MM.1S (cell line): ENCODE measurements around the gene SPOP.

ENCODE experiments used
- DNase-seq: peaks from one replicate; pipeline ENCODE4 v3.0.0-alpha.2; 2015
- H2AFZ ChIP-seq: fragments of 300-600 bp; sonication (generic); 2 replicates; pipeline ENCODE4 v1.6.0; 2016; ENCODE audit warnings: antibody characterized with exemption, low read length
- H3F3A ChIP-seq: fragments of 300-600 bp; sonication (generic); 2 replicates; pipeline ENCODE4 v1.6.1; 2016; ENCODE audit warnings: mild to moderate bottlenecking, antibody characterized with exemption, low read length, moderate library complexity, mixed read lengths; ENCODE audit not compliant: insufficient read depth
- H3K27ac ChIP-seq: fragments of 300-600 bp; sonication (generic); 2 replicates; pipeline ENCODE4 v1.5.1; 2016; ENCODE audit warnings: mild to moderate bottlenecking, low read length
- H3K27me3 ChIP-seq: fragments of 300-600 bp; sonication (generic); replicated peaks from 2 replicates; pipeline ENCODE4 v1.6.0; 2016; ENCODE audit warnings: low read length; ENCODE audit not compliant: insufficient read depth
- H3K36me3 ChIP-seq: fragments of 300-600 bp; sonication (generic); replicated peaks from 2 replicates; pipeline ENCODE4 v1.6.1; 2016; ENCODE audit warnings: mild to moderate bottlenecking, low read length, mixed read lengths; ENCODE audit not compliant: insufficient read depth
- H3K4me1 ChIP-seq: fragments of 300-600 bp; sonication (generic); 2 replicates; pipeline ENCODE4 v1.6.1; 2016; ENCODE audit warnings: low read length, mixed read lengths
- H3K4me2 ChIP-seq: fragments of 300-600 bp; sonication (generic); 2 replicates; pipeline ENCODE4 v1.6.0; 2016; ENCODE audit warnings: low read depth, low read length
- H3K4me3 ChIP-seq: fragments of 300-600 bp; sonication (generic); 2 replicates; pipeline ENCODE4 v1.5.1; 2016; ENCODE audit warnings: low read length, mixed read lengths
- H3K79me2 ChIP-seq: fragments of 300-600 bp; sonication (generic); 2 replicates; pipeline ENCODE4 v1.6.1; 2016; ENCODE audit warnings: mixed run types, low read length, mixed read lengths
- H3K9ac ChIP-seq: fragments of 300-600 bp; sonication (generic); 2 replicates; pipeline ENCODE4 v1.6.1; 2016; ENCODE audit warnings: low read length, mixed read lengths
- H3K9me2 ChIP-seq: fragments of 300-600 bp; sonication (generic); replicated peaks from 2 replicates; pipeline ENCODE4 v1.6.1; 2016; ENCODE audit warnings: mild to moderate bottlenecking, low read length, mixed read lengths; ENCODE audit not compliant: insufficient read depth
- H3K9me3 ChIP-seq: fragments of 300-600 bp; sonication (generic); replicated peaks from 2 replicates; pipeline ENCODE4 v1.6.1; 2016; ENCODE audit warnings: mild to moderate bottlenecking, low read length, mixed read lengths; ENCODE audit not compliant: insufficient read depth
- H4K20me1 ChIP-seq: fragments of 300-600 bp; sonication (generic); 2 replicates; pipeline ENCODE4 v1.6.1; 2016; ENCODE audit warnings: mild to moderate bottlenecking, low read length, moderate library complexity, mixed read lengths; ENCODE audit not compliant: insufficient read depth
- EZH2 ChIP-seq: fragments of 300-600 bp; sonication (generic); optimal IDR thresholded peaks from 2 replicates; pipeline ENCODE3; 2017; ENCODE audit warnings: low read depth, mild to moderate bottlenecking, antibody characterized with exemption, low read length, mixed read lengths
- EZH2phosphoT487 ChIP-seq: fragments of 300-600 bp; sonication (generic); IDR thresholded peaks from 2 replicates; pipeline ENCODE4 v1.6.1; 2018; ENCODE audit warnings: antibody characterized with exemption, low read length
- TF ChIP-seq, protein P1 (sequence below): fragments of 300-600 bp; sonication (generic); IDR thresholded peaks from 2 replicates; pipeline ENCODE4 v1.5.1; 2016; ENCODE audit warnings: antibody characterized with exemption, low read length, mixed read lengths

Gene SPOP

DNA sequence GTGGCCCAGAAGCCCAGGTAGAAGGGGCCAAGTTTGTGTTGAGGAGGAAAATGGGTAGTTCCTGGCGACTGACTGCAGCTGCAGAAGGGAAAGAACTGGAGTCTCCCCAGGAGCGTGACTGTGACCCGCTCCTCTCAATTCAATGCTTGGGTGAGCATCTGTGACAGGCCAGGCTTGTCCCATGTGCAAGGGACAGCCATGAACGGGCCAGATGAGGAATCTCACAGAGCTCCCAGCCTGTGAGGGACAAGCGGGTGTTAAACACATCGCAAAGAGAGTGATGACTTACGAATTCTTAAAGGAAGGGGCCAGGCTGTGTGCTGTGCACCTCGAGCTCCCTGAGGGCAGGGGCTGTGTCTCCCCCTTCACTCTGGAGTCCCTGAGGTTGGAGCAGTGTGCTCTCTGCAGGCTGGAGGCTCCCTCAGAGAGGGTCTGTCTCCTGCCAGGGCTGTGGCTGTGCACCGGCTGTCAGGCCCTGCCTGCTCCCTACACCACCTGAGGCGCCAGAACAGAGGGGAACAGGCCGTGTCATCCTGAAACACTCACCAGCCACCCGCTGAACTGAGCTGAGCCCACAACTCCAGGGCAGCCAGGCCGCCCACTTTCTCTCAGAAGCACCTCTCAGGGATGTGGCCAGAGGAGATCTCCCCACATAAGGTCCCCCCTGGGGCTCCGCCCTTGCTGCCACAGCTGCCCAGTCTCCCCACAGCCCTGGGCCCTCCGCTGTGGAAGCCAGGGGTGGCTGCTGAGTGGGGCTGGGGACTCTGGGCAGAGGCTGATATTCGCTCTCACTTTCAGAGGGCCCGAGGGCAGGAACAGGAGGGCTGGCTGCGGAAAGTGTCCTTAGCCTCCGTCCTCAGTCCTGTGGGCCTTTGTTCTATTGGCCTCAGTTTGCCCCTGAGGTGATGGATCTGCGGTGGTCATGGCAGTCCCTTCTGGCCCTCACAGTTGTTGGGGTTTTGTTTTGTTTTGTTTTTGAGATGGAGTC lies 127.9 kb downstream of the SPOP start:
- H3K27me3 ChIP-seq = peaks cover 47% of the 10 kb centered on the region
- H2AFZ ChIP-seq = no peak overlapping the region
- DNase-seq = no peak
- no peak overlapping the region for H3K9ac ChIP-seq
- no peaks in the 10 kb centered on the region for H3K36me3 ChIP-seq
- no peaks in the 10 kb centered on the region for H3K79me2 ChIP-seq
- TF ChIP-seq EZH2phosphoT487 (no peak), EZH2 (no peak)
- TF ChIP-seq, protein P1, sequence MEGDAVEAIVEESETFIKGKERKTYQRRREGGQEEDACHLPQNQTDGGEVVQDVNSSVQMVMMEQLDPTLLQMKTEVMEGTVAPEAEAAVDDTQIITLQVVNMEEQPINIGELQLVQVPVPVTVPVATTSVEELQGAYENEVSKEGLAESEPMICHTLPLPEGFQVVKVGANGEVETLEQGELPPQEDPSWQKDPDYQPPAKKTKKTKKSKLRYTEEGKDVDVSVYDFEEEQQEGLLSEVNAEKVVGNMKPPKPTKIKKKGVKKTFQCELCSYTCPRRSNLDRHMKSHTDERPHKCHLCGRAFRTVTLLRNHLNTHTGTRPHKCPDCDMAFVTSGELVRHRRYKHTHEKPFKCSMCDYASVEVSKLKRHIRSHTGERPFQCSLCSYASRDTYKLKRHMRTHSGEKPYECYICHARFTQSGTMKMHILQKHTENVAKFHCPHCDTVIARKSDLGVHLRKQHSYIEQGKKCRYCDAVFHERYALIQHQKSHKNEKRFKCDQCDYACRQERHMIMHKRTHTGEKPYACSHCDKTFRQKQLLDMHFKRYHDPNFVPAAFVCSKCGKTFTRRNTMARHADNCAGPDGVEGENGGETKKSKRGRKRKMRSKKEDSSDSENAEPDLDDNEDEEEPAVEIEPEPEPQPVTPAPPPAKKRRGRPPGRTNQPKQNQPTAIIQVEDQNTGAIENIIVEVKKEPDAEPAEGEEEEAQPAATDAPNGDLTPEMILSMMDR = no peak
- no peaks in the 10 kb centered on the region for H3K9me2 ChIP-seq
- no peak overlapping the region for H3K4me2 ChIP-seq
- H4K20me1 ChIP-seq = no peaks in the 10 kb centered on the region
- no peak overlapping the region for H3K27ac ChIP-seq
- H3K4me3 ChIP-seq = no peak overlapping the region
- no peaks in the 10 kb centered on the region for H3K4me1 ChIP-seq
- no peaks in the 10 kb centered on the region for H3F3A ChIP-seq
- no peaks in the 10 kb centered on the region for H3K9me3 ChIP-seq

DNA sequence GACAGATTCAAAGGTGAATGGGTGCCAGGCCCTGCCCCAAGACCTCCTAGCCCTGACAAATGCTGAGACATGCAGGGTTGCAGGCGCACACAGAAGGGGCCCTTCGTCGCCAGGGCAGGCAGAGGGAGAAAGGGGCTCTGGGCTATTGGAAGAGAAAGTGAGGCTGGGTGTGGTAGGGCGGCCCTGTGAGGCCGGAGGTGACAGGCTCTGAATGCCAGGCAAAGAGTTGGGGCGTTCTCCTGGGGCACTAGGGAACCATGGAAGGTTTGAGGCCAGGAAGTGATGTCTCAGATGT lies 128.6 kb downstream of the SPOP start:
- no peak overlapping the region for H3K9ac ChIP-seq
- no peaks in the 10 kb centered on the region for H3K4me1 ChIP-seq
- H2AFZ ChIP-seq = no peak overlapping the region
- H4K20me1 ChIP-seq = no peaks in the 10 kb centered on the region
- no peaks in the 10 kb centered on the region for H3K9me2 ChIP-seq
- peaks cover 55% of the 10 kb centered on the region for H3K27me3 ChIP-seq
- no peaks in the 10 kb centered on the region for H3K9me3 ChIP-seq
- no peaks in the 10 kb centered on the region for H3F3A ChIP-seq
- TF ChIP-seq EZH2phosphoT487 (no peak), EZH2 (no peak)
- TF ChIP-seq, protein P1 = no peak
- H3K4me3 ChIP-seq = no peak overlapping the region
- no peaks in the 10 kb centered on the region for H3K36me3 ChIP-seq
- H3K4me2 ChIP-seq = no peak overlapping the region
- no peak for DNase-seq
- H3K79me2 ChIP-seq = no peaks in the 10 kb centered on the region
- no peak overlapping the region for H3K27ac ChIP-seq
